Measurements from ENCODE around the gene MLX.

GRCh38 chr17:42530952-42531454 lies 35.9 kb upstream of the MLX start:
- TF ChIP-seq CTCF (IDR thresholded peaks at IDR 0.05) (no peak), POLR2A (IDR thresholded peaks at IDR 0.05) (no peak)
